ENCODE measurements around the gene THEMIS.

DNA sequence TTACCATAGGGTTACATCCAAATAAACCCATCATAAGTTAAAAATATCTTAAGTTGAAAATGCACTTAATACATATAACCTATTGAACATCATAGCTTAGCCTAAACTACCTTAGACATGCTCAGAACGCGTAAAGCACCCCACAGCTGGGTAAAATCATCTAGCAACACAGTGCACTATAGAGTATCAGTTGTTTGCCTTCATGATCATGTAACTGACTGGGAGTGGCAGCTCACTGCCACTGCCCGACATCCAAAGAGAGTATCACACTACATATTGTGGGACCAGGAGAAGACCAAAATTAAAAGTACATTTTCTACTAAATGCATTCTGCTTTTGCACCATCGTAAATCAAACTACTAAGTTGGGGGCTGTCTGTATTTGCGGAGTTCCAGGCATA is 31.7 kb downstream of the THEMIS start:
- TF ChIP-seq, protein P1, sequence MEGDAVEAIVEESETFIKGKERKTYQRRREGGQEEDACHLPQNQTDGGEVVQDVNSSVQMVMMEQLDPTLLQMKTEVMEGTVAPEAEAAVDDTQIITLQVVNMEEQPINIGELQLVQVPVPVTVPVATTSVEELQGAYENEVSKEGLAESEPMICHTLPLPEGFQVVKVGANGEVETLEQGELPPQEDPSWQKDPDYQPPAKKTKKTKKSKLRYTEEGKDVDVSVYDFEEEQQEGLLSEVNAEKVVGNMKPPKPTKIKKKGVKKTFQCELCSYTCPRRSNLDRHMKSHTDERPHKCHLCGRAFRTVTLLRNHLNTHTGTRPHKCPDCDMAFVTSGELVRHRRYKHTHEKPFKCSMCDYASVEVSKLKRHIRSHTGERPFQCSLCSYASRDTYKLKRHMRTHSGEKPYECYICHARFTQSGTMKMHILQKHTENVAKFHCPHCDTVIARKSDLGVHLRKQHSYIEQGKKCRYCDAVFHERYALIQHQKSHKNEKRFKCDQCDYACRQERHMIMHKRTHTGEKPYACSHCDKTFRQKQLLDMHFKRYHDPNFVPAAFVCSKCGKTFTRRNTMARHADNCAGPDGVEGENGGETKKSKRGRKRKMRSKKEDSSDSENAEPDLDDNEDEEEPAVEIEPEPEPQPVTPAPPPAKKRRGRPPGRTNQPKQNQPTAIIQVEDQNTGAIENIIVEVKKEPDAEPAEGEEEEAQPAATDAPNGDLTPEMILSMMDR (IDR thresholded peaks at IDR 0.05 in 4 of 5, conservative IDR thresholded peaks at IDR 0.05 in 1 of 5): no peak
- no peak for TF ChIP-seq POLR2A (IDR thresholded peaks at IDR 0.05)
